ENCODE results near the gene PTRH2.

Gene PTRH2

GRCh38 chr17:59714255-59714654 is 7.0 kb upstream of the PTRH2 start:
- Histone ChIP-seq H3K4me1 (ENCODE audit: control insufficient read depth, low read length) (peaks cover under 1% of the 10 kb centered on the region), H4K20me1 (ENCODE audit: control insufficient read depth, insufficient read depth, low read depth, low read length) (0 out of 2 replicates have a peak, but pooled peaks cover 4% of the 10 kb centered on the region), H3K27ac (ENCODE audit: low read depth, low read length) (no peak overlapping the region), H3K4me3 (ENCODE audit: low read length) (no peak overlapping the region), H3K27me3 (ENCODE audit: control insufficient read depth, low read length) (no peaks in the 10 kb centered on the region), H3K36me3 (ENCODE audit: control insufficient read depth, low read length) (no peaks in the 10 kb centered on the region), H3K79me2 (ENCODE audit: control insufficient read depth, low read length) (peaks cover 90% of the 10 kb centered on the region), H3K9me2 (replicated peaks; ENCODE audit: control insufficient read depth, low read length) (no peaks in the 10 kb centered on the region), H3K9me3 (ENCODE audit: control insufficient read depth, insufficient read depth, low read length) (no peaks in the 10 kb centered on the region), H3F3A (ENCODE audit: control insufficient read depth, insufficient read depth) (no peaks in the 10 kb centered on the region), H3K4me2 (ENCODE audit: low read length) (no peak overlapping the region)
- TF ChIP-seq EZH2phosphoT487 (IDR thresholded peaks at IDR 0.05; ENCODE audit: borderline replicate concordance, low read length) = no peak
- TF ChIP-seq, protein P1, sequence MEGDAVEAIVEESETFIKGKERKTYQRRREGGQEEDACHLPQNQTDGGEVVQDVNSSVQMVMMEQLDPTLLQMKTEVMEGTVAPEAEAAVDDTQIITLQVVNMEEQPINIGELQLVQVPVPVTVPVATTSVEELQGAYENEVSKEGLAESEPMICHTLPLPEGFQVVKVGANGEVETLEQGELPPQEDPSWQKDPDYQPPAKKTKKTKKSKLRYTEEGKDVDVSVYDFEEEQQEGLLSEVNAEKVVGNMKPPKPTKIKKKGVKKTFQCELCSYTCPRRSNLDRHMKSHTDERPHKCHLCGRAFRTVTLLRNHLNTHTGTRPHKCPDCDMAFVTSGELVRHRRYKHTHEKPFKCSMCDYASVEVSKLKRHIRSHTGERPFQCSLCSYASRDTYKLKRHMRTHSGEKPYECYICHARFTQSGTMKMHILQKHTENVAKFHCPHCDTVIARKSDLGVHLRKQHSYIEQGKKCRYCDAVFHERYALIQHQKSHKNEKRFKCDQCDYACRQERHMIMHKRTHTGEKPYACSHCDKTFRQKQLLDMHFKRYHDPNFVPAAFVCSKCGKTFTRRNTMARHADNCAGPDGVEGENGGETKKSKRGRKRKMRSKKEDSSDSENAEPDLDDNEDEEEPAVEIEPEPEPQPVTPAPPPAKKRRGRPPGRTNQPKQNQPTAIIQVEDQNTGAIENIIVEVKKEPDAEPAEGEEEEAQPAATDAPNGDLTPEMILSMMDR (IDR thresholded peaks at IDR 0.05; ENCODE audit: low read depth, low read length, poor library complexity, severe bottlenecking) = no peak

DNA sequence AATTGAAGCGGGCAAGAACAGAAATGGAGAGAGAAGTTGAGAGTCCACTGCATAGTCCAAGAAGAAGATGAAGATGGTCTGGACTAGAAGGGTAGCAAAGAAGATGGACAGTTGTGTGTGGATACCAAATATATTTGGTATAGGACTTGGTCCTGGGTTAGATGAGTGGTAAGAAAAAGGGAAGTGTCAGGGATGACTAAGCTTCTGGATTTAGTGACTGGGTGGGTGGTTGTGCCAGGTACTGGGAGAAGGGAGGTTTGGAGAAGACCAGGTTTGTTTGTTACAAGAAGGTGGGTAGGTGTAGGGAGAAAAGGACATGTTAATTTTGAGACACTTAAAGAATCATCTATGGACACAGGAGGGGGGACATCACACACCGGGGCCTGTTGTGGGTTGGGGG is 5.6 kb upstream of the PTRH2 start:
- Histone ChIP-seq H3K27ac (ENCODE audit: low read depth, low read length) (no peak overlapping the region), H3K9me2 (replicated peaks; ENCODE audit: control insufficient read depth, low read length) (no peaks in the 10 kb centered on the region), H3F3A (ENCODE audit: control insufficient read depth, insufficient read depth) (no peaks in the 10 kb centered on the region), H3K4me3 (ENCODE audit: low read length) (no peak overlapping the region), H3K4me2 (ENCODE audit: low read length) (no peak overlapping the region), H4K20me1 (ENCODE audit: control insufficient read depth, insufficient read depth, low read depth, low read length) (0 out of 2 replicates have a peak, but pooled peaks cover 4% of the 10 kb centered on the region), H3K27me3 (ENCODE audit: control insufficient read depth, low read length) (no peaks in the 10 kb centered on the region), H3K9me3 (ENCODE audit: control insufficient read depth, insufficient read depth, low read length) (no peaks in the 10 kb centered on the region), H3K36me3 (ENCODE audit: control insufficient read depth, low read length) (peaks cover under 1% of the 10 kb centered on the region; the same call in 1 of the 2 replicates), H3K79me2 (ENCODE audit: control insufficient read depth, low read length) (peaks cover 93% of the 10 kb centered on the region), H3K4me1 (ENCODE audit: control insufficient read depth, low read length) (peaks cover 11% of the 10 kb centered on the region)
- TF ChIP-seq, protein P1 (IDR thresholded peaks at IDR 0.05; ENCODE audit: low read depth, low read length, poor library complexity, severe bottlenecking) = no peak

- no peaks in the 10 kb centered on the region for H3K27me3 ChIP-seq (ENCODE audit: control insufficient read depth, low read length)
- peaks cover 92% of the 10 kb centered on the region for H3K79me2 ChIP-seq (ENCODE audit: control insufficient read depth, low read length)
- H3F3A ChIP-seq (ENCODE audit: control insufficient read depth, insufficient read depth) = 0 out of 2 replicates have a peak, but pooled peaks cover 2% of the 10 kb centered on the region
- no peaks in the 10 kb centered on the region for H3K9me3 ChIP-seq (ENCODE audit: control insufficient read depth, insufficient read depth, low read length)
- H3K27ac ChIP-seq (ENCODE audit: low read depth, low read length) = no peak overlapping the region
- H4K20me1 ChIP-seq (ENCODE audit: control insufficient read depth, insufficient read depth, low read depth, low read length) = 0 out of 2 replicates have a peak, but pooled peaks cover 4% of the 10 kb centered on the region
- no peaks in the 10 kb centered on the region for H3K9me2 ChIP-seq (replicated peaks; ENCODE audit: control insufficient read depth, low read length)
- H3K36me3 ChIP-seq (ENCODE audit: control insufficient read depth, low read length) = peaks cover 6% of the 10 kb centered on the region
- H3K4me2 ChIP-seq (ENCODE audit: low read length) = no peak overlapping the region
- TF ChIP-seq, protein P1 (IDR thresholded peaks at IDR 0.05; ENCODE audit: low read depth, low read length, poor library complexity, severe bottlenecking) = no peak
- no peak for TF ChIP-seq EZH2phosphoT487 (IDR thresholded peaks at IDR 0.05; ENCODE audit: borderline replicate concordance, low read length)
- no peak overlapping the region for H3K4me3 ChIP-seq (ENCODE audit: low read length)
- peaks cover 11% of the 10 kb centered on the region for H3K4me1 ChIP-seq (ENCODE audit: control insufficient read depth, low read length)
Observed at GRCh38 chr17:59711936-59712335, 4.7 kb upstream of the PTRH2 start.

Measured in DOHH2 (cell line).